CD4-positive, alpha-beta T cell treated with Interleukin-6 for 4 hours (primary cell): ENCODE data around the gene ZNF791.
A peak's percentile ranks its signal among the peaks of the same experiment; 100 is the strongest.
"Not testable (repeated sequence)": the region's sequence is repeated elsewhere in the genome, so short reads cannot be mapped to it uniquely, and the experiment has no call there.

Experiments used
- DNase-seq: peaks from one replicate; pipeline ENCODE4 v3.0.0-alpha.2; 2020; ENCODE audit warnings: mixed read lengths

Gene ZNF791

DNA sequence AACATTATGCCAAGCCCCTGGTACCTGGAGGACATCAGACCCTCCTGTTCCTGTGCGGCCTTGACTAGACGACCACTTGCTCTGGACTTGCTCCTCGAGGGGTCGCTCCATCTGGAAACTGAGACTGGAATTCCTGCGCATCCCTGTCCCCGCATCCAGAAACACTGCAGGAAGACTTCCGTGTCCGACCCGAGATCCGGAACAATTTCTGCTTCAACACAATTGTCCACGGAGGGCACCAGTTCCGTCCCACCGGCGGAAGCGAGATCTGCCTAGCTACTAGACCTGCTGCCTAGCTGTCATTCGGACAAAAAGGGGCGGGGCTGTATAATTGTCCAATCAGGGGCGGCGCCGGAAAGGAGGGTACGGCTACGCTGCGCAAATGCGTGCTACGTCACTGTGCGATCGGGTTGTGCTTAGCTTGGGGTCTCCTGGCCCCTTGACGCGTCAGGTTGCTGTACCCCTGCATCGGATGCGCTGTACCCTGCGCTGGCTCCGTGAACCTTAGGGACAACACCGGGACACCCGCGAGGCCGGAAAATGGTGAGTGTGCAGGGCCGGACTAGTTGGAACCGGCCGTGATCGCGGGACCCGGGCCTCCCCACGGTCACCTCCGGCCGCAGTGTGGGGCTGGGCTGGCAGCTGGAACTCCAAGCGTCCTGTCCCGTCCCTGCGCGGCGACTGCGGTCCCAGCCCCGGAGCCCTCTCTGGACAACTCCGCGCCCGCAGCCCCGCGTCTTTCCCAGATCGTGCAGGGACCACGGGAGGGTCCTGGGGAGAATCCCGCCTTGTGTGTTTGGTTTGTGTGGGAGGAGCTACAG lies at the start of gene ZNF791, which contains the start of gene ZNF490:
TSS of gene ZNF791 (plus strand) at position 381 of the 821 bp plus-strand sequence. CDS start at position 541, 160 bp downstream.
TSS of gene ZNF490 (minus strand) at position 274 of the 821 bp plus-strand sequence. CDS start at position 141, 133 bp downstream.
- DNase-seq = peak; percentile 96

DNA sequence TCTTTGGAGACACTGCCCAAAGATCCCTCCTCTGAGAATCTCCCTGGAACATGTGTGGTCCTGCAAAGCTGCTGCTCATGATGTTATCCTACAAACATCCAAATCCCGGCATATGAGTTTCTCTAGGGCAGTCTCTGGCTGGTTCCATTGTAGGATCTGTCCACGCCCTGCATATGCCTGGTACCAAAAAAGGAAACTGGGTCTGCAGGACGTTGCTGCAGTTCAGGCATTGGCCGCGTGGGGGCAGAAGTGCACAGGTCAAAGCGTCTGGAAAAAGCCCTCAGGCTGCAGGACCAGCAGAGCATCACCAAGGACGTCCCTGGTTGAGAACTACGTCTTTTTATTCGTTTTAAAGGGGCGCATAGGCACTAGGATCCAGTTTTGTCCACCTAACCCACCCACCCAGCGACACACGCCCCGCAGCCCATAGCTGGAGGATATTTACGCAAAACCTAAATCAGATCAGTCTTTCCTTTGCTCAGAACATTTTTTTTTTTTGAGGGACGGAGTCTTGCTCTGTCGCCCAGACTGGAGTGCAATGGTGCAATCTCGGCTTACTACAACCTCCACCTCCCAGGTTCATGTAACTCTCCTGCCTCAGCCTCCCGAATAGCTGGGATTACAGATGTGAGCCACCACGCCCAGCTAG lies 46.6 kb upstream of the ZNF791 start:
- DNase-seq = peak; percentile 93

DNA sequence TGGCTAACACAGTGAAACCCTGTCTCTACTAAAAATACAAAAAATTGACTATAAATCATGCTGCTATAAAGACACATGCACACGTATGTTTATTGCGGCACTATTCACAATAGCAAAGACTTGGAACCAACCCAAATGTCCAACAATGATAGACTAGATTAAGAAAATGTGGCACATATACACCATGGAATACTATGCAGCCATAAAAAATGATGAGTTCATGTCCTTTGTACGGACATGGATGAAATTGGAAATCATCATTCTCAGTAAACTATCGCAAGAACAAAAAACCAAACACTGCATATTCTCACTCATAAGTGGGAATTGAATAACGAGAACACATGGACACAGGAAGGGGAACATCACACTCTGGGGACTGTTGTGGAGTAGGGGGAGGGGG lies 44.3 kb upstream of the ZNF791 start:
- DNase-seq = not testable (repeated sequence)

DNA sequence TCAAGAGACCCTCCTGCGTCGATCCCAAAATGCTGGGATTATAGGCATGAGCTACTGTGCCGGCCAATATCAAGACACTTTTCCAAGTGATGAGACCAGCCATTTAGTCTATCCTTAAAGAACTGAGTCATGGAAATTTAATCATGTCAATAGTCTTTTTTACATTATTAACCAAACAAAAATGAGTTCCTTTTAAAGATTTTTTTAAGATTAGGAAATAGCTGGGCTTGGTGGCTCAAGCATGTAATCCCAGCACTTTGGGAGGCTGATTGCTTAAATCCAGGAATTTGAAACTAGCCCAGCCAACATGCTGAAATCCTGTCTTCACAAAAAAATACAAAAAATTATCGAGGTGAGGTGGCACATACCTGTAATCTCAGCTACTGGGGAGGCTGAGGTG lies 42.8 kb upstream of the ZNF791 start:
- DNase-seq = no peak

DNA sequence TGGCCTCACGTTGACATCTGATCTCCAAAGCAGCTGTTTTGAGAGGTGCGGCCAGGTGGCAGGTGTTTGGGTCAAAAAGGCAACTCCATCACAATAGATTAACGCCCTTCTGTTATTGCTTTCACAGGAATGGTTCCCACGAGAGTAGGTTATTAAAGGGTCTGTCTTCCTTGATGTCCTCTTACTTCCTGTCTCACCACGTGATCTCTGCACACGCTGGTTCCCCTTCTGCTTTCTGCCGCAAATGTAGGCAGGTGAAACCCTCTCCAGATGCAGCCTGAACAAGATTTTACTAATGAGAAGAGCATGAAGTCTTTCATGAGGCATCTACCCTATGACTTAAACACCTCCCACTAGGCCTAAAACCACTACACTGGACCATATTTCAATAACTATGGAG lies 36.7 kb upstream of the ZNF791 start:
- DNase-seq = peak; percentile 10

DNA sequence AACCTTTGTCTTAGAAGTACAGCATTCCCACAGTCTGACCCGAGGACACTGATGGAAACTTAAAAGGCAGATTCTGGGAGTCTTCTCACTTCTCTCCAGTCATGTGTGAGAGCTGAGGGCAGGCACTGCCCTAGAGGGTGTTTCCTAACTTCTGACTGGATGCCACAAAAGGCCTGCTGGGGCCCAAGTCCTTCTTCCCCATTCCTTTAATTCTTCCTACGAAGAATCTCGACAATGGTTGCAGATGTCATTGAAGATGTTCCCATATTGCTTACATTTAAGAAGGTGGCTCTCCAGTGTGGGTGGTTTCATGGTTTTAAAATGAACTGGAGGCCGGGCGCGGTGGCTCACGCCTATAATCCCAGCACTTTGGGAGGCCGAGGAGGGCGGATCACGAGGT lies 32.1 kb upstream of the ZNF791 start:
- DNase-seq = no peak

DNA sequence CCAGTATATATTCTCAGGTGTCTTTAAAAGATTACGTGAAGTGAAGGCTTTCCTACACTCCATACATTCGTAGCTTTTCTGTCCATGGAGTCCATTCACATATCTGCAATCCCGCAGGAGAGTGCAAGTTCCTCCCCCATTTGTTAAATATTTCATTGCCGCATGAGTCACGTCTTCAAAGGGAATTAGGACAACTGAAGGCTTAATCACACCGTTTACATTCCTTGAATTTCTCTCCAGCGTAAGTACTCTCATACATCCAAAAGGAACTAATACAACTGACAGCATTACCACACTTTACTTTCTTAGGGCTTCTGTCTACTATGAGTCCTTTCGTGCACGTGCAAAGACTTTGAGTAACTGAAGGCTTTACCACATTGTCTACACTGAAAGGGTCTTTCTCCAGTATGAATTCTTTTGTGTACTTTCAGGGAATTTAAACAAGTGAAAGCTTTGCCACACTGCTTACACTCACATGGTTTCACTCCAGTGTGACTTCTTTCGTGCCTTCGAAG lies 30.5 kb upstream of the ZNF791 start:
- no peak for DNase-seq

DNA sequence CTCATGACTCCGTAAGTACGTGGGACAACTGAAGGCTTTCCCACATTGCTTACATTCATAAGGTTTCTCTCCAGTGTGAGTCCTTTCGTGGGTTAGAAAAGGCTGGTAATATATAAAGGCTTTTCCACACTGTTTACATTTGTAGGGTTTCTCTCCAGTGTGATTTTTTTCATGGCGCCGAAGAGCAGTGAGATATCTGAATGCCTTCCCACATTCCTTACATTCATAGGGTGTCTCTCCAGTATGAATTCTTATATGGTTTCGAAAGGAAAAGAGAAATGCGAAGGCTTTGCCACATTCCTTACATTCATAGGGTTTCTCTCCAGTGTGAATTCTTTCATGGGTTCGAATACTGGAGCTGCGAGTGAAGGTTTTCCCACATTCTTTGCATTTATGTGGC lies 29.6 kb upstream of the ZNF791 start:
- no peak for DNase-seq

DNA sequence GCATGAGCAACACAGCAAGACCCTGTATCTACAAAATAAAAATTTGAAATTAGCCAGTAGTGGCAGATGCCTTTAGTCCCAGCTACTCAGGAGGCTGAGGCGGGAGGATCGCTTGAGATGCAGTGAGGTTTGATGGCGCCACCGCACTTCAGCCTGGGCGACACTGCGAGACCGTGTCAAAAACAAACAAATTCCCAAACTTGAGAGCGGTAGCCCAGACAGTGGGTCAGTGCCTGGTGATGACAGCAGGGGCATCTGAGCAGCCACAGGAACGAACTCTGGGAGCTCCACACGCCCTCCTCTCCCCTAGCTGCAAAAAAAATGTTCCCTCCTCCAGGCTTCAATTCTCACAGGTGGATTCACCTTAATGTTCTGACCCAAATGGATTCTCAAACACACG lies 14.2 kb upstream of the ZNF791 start:
- no peak for DNase-seq

DNA sequence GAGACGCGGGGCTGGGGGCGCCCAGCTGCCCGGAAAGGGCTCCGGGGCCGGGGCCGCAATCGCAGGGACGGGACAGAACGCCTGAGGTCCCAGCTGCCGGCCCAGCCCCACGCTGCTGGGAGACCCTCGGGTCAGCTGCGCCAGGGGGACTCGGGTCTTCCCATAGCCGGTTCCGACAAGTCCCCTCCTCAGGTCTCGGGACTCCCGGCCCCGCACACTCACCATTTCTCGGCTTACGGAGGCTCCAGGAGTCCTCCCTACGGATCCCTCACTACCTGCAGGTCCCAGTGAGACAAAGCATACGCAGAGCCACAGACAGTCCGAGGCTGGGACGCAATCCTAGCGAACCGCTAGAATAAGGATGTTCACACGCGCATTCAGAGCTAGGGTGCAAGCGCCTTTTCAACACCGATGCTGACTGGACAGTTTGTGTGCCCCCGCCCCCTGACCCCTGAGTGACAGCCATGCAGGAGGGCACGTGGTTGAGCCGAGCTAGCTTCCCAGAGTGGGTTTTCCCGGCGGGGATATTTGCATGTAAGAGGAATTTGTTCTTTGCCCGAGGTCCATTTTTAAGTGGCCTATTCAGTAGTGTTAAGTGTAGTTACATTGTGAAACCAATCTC lies 13.7 kb upstream of the ZNF791 start:
- no peak for DNase-seq

DNA sequence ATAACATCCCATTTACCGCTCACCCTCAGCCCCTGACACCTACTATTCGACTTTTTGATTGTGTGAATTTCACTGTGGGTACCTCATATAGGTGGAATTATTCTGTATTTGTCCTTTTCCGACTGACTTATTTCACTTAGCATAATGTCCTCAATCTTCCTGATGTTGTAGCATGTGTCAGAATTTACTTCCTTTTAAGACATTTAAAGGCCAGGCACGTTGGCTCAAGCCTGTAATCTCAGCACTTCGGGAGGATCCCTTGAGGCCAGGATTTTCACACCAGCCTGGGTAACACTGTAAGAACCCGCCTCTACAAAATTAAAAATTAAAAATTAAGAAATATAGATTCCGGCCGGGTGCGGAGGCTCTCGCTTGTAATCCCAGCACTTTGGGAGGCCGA lies 13.1 kb upstream of the ZNF791 start:
- no peak for DNase-seq

DNA sequence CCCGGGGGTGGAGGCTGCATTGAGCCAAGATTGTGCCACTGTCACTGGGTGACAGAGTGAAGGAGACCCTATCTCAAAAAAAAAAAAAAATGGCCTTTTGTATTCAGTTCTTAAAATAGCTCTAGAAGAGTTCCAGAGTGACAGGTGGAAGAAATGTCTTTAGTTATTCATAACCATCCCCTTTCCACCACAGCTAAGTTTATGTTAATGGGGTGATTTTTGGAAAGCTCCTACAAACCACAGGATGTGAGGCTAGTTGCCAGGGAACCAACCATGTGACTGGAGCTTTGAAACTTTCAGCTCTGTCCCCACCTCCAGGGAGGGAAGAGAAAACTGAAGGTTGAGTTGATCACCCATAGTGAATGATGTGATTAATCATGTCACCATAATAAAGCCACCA lies 7.0 kb upstream of the ZNF791 start:
- peak; percentile 49 for DNase-seq

DNA sequence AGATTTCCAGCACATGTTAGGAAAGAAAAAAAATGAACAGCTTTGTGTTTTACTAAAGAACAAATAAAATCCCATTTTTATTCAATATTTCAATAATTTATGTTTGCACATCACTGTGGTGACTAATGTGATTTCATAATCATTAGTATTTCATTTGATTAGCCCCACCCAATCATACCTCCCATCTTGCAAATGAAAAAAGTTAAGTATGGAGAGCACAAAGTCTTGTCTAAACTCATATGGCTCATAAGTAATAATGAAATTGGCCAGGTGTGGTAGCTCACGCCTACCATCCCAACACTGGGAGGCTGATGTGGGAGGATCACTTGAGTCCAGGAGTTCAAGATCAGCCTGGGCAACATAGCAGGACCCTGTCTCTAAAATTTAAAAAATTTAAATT lies 3.9 kb upstream of the ZNF791 start:
- DNase-seq = no peak

DNA sequence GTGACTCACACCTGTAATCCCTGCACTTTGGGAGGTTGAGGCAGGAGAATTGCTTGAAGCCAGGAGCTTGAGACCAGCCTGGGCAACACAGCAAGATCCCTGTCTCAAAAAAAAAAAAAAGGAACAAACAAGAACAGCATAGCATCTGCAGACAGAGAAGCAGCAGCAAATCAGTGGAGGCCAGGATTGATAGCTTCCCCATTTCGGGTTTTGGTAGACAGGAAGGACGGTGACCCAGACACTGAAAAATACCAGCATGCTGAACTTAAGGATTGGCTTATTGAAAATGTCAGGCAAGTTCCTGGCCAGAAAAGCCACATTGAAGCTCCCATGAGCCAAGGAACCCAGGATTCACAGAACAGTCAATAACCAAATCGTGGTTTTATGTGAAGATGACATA lies 3.1 kb upstream of the ZNF791 start:
- DNase-seq = no peak

DNA sequence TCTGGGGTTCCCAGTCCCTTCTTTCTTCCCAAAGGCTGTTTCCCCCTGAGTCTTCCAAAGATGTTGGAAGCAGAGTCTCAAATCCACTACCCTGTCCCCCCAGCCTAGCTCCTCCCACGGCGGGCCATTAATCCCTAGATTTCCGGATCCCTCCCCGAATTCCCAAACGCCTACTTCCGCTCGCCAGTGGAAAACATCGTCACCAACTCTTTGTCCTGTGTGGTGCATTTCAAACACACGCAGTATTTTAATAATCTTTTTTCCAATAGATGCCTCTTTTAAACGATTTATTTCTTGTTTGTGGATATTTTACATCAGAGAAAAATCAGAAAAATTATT lies 610 bp downstream of the ZNF791 start:
- no peak for DNase-seq

DNA sequence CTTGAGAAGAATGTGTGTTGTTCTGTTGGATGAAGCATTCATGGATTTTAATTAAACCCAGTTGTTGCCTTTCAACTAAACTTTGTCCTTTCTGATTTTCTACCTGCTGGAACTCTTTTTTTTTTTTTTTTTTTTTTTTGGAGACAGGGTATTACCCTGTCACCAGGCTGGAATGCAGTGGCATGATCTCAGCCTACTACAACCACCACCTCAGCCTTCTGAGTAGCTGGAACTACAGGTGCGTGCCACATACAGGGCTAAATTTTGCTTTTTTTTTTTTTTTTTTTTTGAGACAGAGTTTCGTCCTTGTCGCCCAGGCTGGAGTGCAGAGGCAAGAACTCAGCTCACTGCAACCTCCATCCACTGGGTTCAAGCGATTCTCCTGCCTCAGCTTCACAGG lies 6.9 kb downstream of the ZNF791 start:
- no peak for DNase-seq

DNA sequence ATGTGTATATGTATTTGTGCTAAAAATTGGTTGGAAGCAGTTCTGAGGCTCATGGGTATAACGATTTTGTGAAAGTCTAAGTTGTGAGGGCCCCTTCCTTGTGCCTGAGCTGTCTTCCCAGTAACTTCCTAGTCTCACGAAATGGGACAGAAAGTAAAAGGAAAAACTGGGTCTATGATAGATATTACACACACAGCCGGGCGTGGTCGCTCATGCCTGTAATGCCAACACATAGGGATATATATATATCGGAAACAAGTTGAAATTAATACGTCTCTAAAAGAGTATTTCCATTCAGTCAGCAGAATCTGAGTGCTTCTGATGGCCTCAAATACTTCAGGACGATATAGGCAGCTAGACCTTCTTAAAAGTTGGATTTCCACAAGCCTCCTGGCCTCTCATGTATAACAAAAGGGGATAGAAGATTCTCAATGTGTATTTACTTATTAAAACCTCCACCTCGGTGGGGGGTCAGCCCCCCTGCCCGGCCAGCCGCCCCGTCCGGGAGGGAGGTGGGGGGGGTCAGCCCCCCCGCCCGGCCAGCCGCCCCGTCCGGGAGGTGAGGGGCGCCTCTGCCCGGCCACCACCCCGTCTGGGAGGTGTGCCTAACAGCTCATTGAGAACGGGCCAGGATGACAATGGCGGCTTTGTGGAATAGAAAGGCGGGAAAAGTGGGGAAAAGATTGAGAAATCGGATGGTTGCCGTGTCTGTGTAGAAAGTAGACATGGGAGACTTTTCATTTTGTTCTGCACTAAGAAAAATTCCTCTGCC lies 10.7 kb downstream of the ZNF791 start:
- DNase-seq = not testable (repeated sequence)

DNA sequence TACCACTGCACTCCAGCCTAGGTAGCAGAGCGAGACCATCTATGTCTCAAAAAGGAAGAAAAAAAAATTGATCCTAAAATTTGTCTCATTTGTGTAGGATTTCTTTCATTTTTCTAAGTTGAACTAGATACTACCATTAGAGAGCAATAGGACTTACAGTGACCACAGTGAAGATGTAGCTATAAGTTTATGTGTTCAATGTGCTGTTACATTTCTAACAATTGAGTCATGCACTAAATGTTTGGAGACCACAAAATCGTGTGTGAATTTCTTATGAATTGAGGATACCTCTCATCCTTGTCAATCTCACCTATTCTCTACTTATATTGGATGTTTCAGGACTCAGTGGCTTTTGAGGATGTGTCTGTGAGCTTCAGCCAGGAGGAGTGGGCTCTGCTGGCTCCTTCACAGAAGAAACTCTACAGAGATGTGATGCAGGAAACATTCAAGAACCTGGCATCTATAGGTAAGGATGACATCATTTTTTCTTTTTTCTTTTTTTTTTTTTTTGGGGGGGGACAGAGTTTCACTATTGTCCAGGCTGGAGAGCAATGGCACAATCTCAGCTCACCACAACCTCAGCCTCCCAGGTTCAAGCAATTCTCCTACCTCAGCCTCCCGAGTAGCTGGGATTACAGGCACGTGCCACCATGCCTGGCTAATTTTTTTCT lies 12.8 kb downstream of the ZNF791 start:
- DNase-seq = no peak

DNA sequence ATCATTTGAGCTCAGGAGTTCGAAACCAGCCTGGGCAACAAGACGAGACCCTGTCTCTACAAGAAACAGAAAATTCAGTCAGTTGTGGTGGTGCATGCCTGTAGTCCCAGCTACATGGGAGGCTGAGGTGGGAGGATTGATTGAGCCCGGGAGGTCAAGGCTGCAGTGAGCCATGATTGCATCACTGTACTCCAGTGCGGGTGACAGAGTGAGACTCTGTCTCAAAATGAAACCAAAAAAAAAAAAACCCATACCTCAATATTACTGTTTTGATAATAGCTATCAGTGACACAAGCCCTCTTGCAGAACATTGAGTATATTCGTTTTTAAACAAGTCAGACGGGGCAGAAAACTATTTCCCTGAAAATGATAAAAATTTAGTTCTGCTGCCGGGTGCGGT lies 16.2 kb downstream of the ZNF791 start:
- DNase-seq = no peak

DNA sequence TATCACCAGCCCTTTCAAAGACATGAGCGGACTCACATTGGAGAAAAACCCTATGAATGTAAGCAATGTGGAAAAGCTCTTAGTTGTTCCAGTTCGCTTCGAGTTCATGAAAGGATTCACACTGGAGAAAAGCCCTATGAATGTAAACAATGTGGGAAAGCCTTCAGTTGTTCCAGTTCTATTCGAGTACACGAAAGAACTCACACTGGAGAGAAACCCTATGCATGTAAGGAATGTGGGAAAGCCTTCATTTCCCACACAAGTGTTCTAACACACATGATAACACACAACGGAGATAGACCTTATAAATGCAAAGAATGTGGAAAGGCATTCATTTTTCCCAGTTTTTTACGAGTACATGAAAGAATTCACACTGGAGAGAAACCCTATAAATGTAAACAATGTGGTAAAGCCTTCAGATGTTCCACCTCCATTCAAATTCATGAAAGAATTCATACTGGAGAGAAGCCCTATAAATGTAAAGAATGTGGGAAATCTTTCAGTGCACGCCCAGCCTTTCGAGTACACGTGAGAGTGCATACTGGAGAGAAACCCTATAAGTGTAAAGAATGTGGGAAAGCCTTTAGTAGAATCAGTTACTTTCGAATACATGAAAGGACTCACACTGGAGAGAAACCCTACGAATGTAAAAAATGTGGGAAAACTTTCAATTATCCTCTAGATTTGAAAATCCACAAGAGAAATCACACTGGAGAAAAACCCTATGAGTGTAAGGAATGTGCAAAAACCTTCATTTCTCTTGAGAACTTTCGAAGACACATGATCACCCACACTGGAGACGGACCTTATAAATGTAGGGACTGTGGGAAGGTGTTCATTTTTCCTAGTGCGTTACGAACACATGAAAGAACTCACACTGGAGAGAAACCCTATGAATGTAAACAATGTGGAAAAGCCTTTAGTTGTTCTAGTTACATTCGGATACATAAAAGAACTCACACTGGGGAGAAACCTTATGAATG lies 17.6 kb downstream of the ZNF791 start:
- no peak for DNase-seq

DNA sequence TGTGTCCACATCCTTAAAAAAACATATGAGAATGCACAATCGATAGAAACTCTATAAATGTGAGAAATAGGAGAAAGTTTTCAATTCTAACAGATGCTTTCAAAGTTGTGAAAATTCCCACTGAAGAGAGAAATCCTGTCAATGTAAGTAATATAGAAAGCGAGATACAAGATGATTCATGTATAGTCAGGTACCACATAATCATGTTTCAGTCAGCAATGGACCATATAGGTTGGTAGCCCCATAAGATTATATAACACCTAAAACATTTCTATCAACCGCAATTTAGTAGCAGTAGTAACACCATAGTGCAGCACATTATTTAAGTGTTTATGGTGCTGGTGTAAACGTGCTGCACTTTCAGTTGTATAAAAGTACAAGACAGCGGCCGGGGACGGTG lies 18.5 kb downstream of the ZNF791 start:
- no peak for DNase-seq
